ENCODE results near the gene GASK1A. TPM values are rescaled to one million over a fixed set of nuclear protein-coding genes. Genes with fewer than 3 reads are reported as not detected.

The GASK1A gene
- total and polyA plus RNA-seq, 5 donors, result 1.5 to 5.7 (median 3.7) TPM

- WGBS, result 69% methylated on average over 4 of the region's 4 CpGs
- ATAC-seq (no peak), DNase-seq (no peak)
- H3K4me3 ChIP-seq (ENCODE audit: low read length), result no peak overlapping the region
- H3K27me3 ChIP-seq (ENCODE audit: control insufficient read depth, insufficient read depth), result no peaks in the 10 kb centered on the region
- intact Hi-C loops (cut with DNase I), result no loop called here
- no peak overlapping the region for H3K27ac ChIP-seq (ENCODE audit: low read length)
- peaks cover 12% of the 10 kb centered on the region for H3K4me1 ChIP-seq (ENCODE audit: control insufficient read depth, insufficient read depth, low read length)
- no peaks in the 10 kb centered on the region for H3K9me3 ChIP-seq (ENCODE audit: control insufficient read depth, low read length)
These were observed 21.3 kb downstream of the GASK1A start for GRCh38 chr3:43000387-43000786.

GRCh38 chr3:43001094-43001553 lies 22.0 kb downstream of the GASK1A start:
- Histone ChIP-seq H3K4me3 (ENCODE audit: low read length) (no peak overlapping the region), H3K27me3 (ENCODE audit: control insufficient read depth, insufficient read depth) (no peaks in the 10 kb centered on the region), H3K27ac (ENCODE audit: low read length) (peak overlapping the region; percentile 21), H3K4me1 (ENCODE audit: control insufficient read depth, insufficient read depth, low read length) (peaks cover 9% of the 10 kb centered on the region), H3K9me3 (ENCODE audit: control insufficient read depth, low read length) (no peaks in the 10 kb centered on the region)
- ATAC-seq, result peak; percentile 92
- WGBS, result 31% methylated on average over 8 of the region's 8 CpGs
- DNase-seq, result peak; percentile 88 to 95 (median 89)
- intact Hi-C loops (cut with DNase I), result no loop called here

GRCh38 chr3:43001556-43002121 lies 22.5 kb downstream of the GASK1A start:
- DNase-seq, result peak in 1 of 3 donors; percentile 61
- peak overlapping the region; percentile 21 for H3K27ac ChIP-seq (ENCODE audit: low read length)
- intact Hi-C loops (cut with DNase I), result no loop called here
- no peaks in the 10 kb centered on the region for H3K9me3 ChIP-seq (ENCODE audit: control insufficient read depth, low read length)
- 64% methylated on average over 5 of the region's 5 CpGs for WGBS
- peaks cover 7% of the 10 kb centered on the region for H3K4me1 ChIP-seq (ENCODE audit: control insufficient read depth, insufficient read depth, low read length)
- H3K27me3 ChIP-seq (ENCODE audit: control insufficient read depth, insufficient read depth), result no peaks in the 10 kb centered on the region
- H3K4me3 ChIP-seq (ENCODE audit: low read length), result no peak overlapping the region
- ATAC-seq, result no peak

- Histone ChIP-seq H3K27ac (ENCODE audit: low read length) (no peak overlapping the region), H3K9me3 (ENCODE audit: control insufficient read depth, low read length) (no peaks in the 10 kb centered on the region), H3K4me3 (ENCODE audit: low read length) (no peak overlapping the region), H3K27me3 (ENCODE audit: control insufficient read depth, insufficient read depth) (no peaks in the 10 kb centered on the region), H3K4me1 (ENCODE audit: control insufficient read depth, insufficient read depth, low read length) (peaks cover 5% of the 10 kb centered on the region)
- 90% methylated on average over 4 of the region's 4 CpGs for WGBS
- ATAC-seq, result no peak
- intact Hi-C loops (cut with DNase I), result no loop called here
- no peak for DNase-seq
These were observed 25.2 kb downstream of the GASK1A start for GRCh38 chr3:43004282-43004681.

GRCh38 chr3:43005253-43005652 lies 26.1 kb downstream of the GASK1A start:
- Histone ChIP-seq H3K4me3 (ENCODE audit: low read length) (no peak overlapping the region), H3K27me3 (ENCODE audit: control insufficient read depth, insufficient read depth) (no peaks in the 10 kb centered on the region), H3K9me3 (ENCODE audit: control insufficient read depth, low read length) (no peaks in the 10 kb centered on the region), H3K27ac (ENCODE audit: low read length) (no peak overlapping the region), H3K4me1 (ENCODE audit: control insufficient read depth, insufficient read depth, low read length) (peaks cover 4% of the 10 kb centered on the region)
- ATAC-seq (no peak), DNase-seq (no peak)
- intact Hi-C loops (cut with DNase I), result no loop called here
- WGBS, result 92% methylated on average over 3 of the region's 3 CpGs

GRCh38 chr3:43005981-43006380 lies 26.9 kb downstream of the GASK1A start:
- ATAC-seq (no peak), DNase-seq (no peak)
- Histone ChIP-seq H3K27me3 (ENCODE audit: control insufficient read depth, insufficient read depth) (no peaks in the 10 kb centered on the region), H3K9me3 (ENCODE audit: control insufficient read depth, low read length) (no peaks in the 10 kb centered on the region), H3K4me1 (ENCODE audit: control insufficient read depth, insufficient read depth, low read length) (peaks cover 4% of the 10 kb centered on the region), H3K4me3 (ENCODE audit: low read length) (no peak overlapping the region), H3K27ac (ENCODE audit: low read length) (no peak overlapping the region)
- intact Hi-C loops (cut with DNase I), result no loop called here
- 40% methylated on average over 4 of the region's 4 CpGs for WGBS

GRCh38 chr3:43006825-43007224 lies 27.7 kb downstream of the GASK1A start:
- intact Hi-C loops (cut with DNase I), result no loop called here
- Histone ChIP-seq H3K27ac (ENCODE audit: low read length) (no peak overlapping the region), H3K27me3 (ENCODE audit: control insufficient read depth, insufficient read depth) (no peaks in the 10 kb centered on the region), H3K9me3 (ENCODE audit: control insufficient read depth, low read length) (no peaks in the 10 kb centered on the region), H3K4me1 (ENCODE audit: control insufficient read depth, insufficient read depth, low read length) (no peaks in the 10 kb centered on the region), H3K4me3 (ENCODE audit: low read length) (no peak overlapping the region)
- DNase-seq, result no peak
- ATAC-seq, result no peak
- 90% methylated on average over 2 of the region's 2 CpGs for WGBS

- intact Hi-C loops (cut with DNase I), result no loop called here
- Histone ChIP-seq H3K4me1 (ENCODE audit: control insufficient read depth, insufficient read depth, low read length) (no peaks in the 10 kb centered on the region), H3K27me3 (ENCODE audit: control insufficient read depth, insufficient read depth) (no peaks in the 10 kb centered on the region), H3K27ac (ENCODE audit: low read length) (no peak overlapping the region), H3K9me3 (ENCODE audit: control insufficient read depth, low read length) (no peaks in the 10 kb centered on the region), H3K4me3 (ENCODE audit: low read length) (no peak overlapping the region)
- ATAC-seq (no peak), DNase-seq (no peak)
- WGBS, result 86% methylated on average over 3 of the region's 3 CpGs
These were observed 30.4 kb downstream of the GASK1A start for GRCh38 chr3:43009547-43009946.

- no peaks in the 10 kb centered on the region for H3K4me1 ChIP-seq (ENCODE audit: control insufficient read depth, insufficient read depth, low read length)
- no peaks in the 10 kb centered on the region for H3K9me3 ChIP-seq (ENCODE audit: control insufficient read depth, low read length)
- no peak overlapping the region for H3K27ac ChIP-seq (ENCODE audit: low read length)
- intact Hi-C loops (cut with DNase I), result no loop called here
- DNase-seq (no peak), ATAC-seq (no peak)
- H3K27me3 ChIP-seq (ENCODE audit: control insufficient read depth, insufficient read depth), result no peaks in the 10 kb centered on the region
- no peak overlapping the region for H3K4me3 ChIP-seq (ENCODE audit: low read length)
These were observed 31.5 kb downstream of the GASK1A start for GRCh38 chr3:43010638-43011037.

GRCh38 chr3:43011638-43012037 lies 32.5 kb downstream of the GASK1A start:
- Histone ChIP-seq H3K27ac (ENCODE audit: low read length) (no peak overlapping the region), H3K4me3 (ENCODE audit: low read length) (no peak overlapping the region), H3K9me3 (ENCODE audit: control insufficient read depth, low read length) (no peaks in the 10 kb centered on the region), H3K4me1 (ENCODE audit: control insufficient read depth, insufficient read depth, low read length) (no peaks in the 10 kb centered on the region), H3K27me3 (ENCODE audit: control insufficient read depth, insufficient read depth) (no peaks in the 10 kb centered on the region)
- DNase-seq (no peak), ATAC-seq (no peak)
- WGBS, result 70% methylated on average over 3 of the region's 3 CpGs
- intact Hi-C loops (cut with DNase I), result no loop called here

GRCh38 chr3:43012174-43012573 lies 33.1 kb downstream of the GASK1A start:
- Histone ChIP-seq H3K4me1 (ENCODE audit: control insufficient read depth, insufficient read depth, low read length) (no peaks in the 10 kb centered on the region), H3K27me3 (ENCODE audit: control insufficient read depth, insufficient read depth) (no peaks in the 10 kb centered on the region), H3K4me3 (ENCODE audit: low read length) (no peak overlapping the region), H3K9me3 (ENCODE audit: control insufficient read depth, low read length) (no peaks in the 10 kb centered on the region), H3K27ac (ENCODE audit: low read length) (no peak overlapping the region)
- no peak for DNase-seq
- intact Hi-C loops (cut with DNase I), result no loop called here
- no peak for ATAC-seq

- intact Hi-C loops (cut with DNase I), result no loop called here
- no peak overlapping the region for H3K27ac ChIP-seq (ENCODE audit: low read length)
- 82% methylated on average over 2 of the region's 2 CpGs for WGBS
- H3K4me1 ChIP-seq (ENCODE audit: control insufficient read depth, insufficient read depth, low read length), result no peaks in the 10 kb centered on the region
- DNase-seq (no peak), ATAC-seq (no peak)
- H3K9me3 ChIP-seq (ENCODE audit: control insufficient read depth, low read length), result no peaks in the 10 kb centered on the region
- no peak overlapping the region for H3K4me3 ChIP-seq (ENCODE audit: low read length)
- no peaks in the 10 kb centered on the region for H3K27me3 ChIP-seq (ENCODE audit: control insufficient read depth, insufficient read depth)
These were observed 34.1 kb downstream of the GASK1A start for GRCh38 chr3:43013256-43013655.

All from right cardiac atrium (tissue), 5 donors.